Activated CD4-positive, alpha-beta T cell treated with anti-CD3 and anti-CD28 coated beads, Interleukin-2, amount 50 U/mL, for 4 hours (primary cell): ENCODE data around the gene PODXL.
"Not testable (repeated sequence)": the region's sequence is repeated elsewhere in the genome, so short reads cannot be mapped to it uniquely, and the experiment has no call there.

Experiments
- DNase-seq, 2 experiments: peaks; one replicate each; pipeline ENCODE4 v3.0.0-alpha.2; 2020

Gene PODXL

GRCh38 chr7:131536361-131536849 is 20.0 kb downstream of the PODXL start:
- DNase-seq: no peak

GRCh38 chr7:131533566-131534561 is 22.6 kb downstream of the PODXL start:
- no peak for DNase-seq

DNA sequence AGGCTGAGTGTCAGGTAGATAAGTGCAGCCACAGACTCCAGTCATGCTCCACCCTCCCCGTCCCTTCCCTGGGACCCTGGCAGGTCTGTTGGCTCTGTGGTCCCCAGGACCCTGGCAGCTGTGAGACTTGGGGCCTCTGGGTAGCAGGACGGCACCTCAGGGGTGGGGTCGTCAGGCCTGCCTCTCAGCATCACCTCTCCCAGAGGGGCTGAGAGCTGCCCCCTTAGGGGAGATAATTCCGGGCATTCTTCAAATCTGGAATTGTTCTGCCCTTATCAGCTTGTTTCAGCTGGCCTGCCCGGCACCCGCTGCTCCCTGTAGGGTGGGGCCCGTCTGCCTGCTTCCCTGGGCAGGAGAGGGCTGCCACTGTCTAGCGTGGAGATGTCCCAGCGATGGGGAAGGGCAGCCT is 23.3 kb downstream of the PODXL start:
- DNase-seq: no peak

DNA sequence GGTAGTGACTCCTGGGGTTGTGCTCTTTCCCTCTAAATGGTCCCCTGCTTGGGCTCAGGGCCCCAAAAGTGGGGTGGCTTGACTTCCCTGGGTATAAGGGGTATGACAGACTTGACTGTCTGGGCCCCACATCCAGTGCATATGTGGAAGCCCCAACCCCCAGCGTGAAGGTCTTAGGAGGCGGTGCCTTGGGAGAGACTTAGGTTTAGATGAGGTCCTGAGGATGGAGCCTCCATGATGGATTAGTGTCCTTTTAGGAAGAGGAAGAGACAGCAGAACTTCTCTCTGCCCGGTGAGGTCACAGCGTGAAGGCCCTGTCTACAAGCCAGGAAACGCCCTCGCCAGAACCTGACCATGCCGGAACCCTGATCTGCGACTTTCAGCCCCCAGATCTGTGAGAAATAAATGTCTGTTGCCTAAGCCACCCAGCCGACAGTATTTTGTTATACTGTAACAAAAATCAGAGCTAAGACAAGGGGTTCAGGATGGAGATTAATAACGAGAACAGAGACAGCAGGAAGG is 23.8 kb downstream of the PODXL start:
- DNase-seq: no peak

GRCh38 chr7:131530137-131530536 is 26.3 kb downstream of the PODXL start:
- DNase-seq: no peak

- DNase-seq: no peak
Measured at GRCh38 chr7:131529617-131530016, 26.8 kb downstream of the PODXL start.

- no peak for DNase-seq
Measured at GRCh38 chr7:131529179-131529578, 27.2 kb downstream of the PODXL start.

DNA sequence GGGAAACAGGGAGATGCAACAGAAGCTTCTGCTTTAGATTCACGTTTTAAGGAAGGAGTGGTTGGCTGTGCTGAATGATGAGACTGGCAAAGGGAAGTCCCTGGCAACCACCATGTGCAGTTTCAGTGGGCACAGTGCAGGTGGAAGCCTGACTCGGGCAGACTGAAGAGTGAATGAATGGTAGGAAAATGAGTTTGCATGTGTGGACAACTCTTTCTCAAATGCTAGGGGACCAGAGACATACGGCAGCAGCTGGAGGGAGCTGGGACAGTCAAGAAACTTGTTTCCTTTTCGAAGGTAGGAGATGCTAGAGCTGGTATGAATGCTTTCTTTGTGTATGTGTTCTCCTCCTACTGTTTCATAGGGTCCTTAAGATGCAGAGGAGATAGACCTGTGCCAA is 29.0 kb downstream of the PODXL start:
- DNase-seq: no peak

- DNase-seq: no peak
Measured at GRCh38 chr7:131525820-131526219, 30.6 kb downstream of the PODXL start.

DNA sequence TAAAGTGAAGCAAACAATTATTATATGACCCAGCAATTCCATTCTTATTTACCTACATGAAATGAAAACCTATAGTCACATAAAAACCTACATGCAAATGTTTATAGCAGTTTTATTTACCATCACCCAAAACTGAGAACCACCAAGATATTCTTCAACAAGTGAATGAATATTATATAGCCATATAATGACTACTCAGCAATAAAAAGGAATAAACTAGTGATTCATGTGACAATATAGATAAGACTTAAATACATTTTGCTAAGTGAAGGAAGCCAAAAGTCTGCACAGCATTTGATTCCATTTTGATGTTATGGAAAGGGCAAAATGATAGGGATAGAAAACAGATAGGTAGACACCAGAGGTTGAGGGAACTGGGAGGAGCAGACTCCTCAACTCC is 31.7 kb downstream of the PODXL start:
- no peak for DNase-seq

DNA sequence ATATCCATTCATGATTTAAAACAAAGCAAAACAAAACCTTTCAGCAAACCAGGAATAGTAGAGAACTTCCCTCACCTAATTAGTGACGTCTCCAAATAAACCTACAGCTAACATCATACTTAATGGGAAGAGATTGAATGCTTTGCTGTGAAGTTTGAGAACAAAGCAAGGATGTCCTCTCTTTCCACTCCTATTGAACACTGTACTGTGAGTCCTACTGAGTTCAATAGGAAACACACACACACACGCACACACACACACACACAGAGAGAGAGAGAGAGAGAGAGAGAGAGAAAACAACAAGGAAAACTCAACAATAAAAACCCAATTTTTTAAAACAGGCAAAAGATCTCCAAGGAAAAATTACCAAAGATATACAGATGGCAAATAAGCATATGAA is 32.3 kb downstream of the PODXL start:
- DNase-seq: no peak

- no peak for DNase-seq
Measured at GRCh38 chr7:131522325-131522930, 34.0 kb downstream of the PODXL start.

GRCh38 chr7:131521651-131522163 is 34.7 kb downstream of the PODXL start:
- no peak for DNase-seq

GRCh38 chr7:131518626-131519025 is 37.8 kb downstream of the PODXL start:
- no peak for DNase-seq

DNA sequence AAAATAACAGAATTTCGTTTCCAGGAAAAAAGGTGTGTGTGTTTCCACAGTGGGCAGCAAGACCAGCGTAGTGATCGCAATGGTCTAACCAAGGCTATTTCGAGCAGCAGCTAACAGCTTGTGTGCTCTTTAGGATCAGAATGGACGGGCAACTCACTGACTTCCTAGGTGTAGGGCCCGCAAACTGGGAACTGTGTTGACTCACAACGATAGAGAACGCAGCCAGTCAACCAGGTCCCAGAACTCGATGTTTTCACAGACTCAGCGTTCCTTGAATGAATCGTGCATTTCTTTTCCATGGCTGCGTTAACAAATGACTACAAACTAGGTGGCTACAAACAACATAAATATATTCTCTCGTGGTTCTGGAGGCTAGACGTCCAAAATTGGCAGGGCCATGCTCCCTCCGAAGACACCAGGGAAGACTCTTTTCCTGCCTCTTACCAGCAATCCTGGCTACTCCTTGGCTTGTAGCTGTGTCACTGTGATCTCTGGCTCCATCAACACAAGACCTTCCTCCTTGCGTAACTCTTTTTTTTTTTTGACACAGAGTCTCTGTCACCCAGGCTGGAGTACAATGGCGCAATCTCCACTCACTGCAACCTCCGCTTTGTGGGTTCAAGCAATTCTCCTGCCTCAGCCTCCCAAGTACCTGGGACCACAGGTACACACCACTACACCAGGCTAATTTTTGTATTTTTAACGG is 39.1 kb downstream of the PODXL start:
- no peak for DNase-seq

DNA sequence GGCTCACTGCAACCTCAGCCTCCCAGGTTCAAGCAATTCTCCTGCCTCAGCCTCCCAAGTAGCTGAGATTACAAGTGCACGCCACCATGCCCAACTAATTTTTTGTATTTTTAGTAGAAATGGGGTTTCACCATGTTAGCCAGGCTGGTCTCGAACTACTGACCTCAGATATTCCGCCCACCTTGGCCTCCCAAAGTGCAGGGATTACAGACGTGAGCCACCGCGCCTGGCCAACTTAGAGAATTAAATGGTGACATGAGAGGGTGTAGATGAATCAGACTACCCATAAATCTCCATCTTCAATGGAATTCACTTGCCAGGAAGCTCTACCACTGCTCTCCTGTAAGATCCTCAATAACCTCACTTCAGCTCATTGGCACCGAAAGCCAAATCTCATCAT is 41.0 kb downstream of the PODXL start:
- not testable (repeated sequence) for DNase-seq

DNA sequence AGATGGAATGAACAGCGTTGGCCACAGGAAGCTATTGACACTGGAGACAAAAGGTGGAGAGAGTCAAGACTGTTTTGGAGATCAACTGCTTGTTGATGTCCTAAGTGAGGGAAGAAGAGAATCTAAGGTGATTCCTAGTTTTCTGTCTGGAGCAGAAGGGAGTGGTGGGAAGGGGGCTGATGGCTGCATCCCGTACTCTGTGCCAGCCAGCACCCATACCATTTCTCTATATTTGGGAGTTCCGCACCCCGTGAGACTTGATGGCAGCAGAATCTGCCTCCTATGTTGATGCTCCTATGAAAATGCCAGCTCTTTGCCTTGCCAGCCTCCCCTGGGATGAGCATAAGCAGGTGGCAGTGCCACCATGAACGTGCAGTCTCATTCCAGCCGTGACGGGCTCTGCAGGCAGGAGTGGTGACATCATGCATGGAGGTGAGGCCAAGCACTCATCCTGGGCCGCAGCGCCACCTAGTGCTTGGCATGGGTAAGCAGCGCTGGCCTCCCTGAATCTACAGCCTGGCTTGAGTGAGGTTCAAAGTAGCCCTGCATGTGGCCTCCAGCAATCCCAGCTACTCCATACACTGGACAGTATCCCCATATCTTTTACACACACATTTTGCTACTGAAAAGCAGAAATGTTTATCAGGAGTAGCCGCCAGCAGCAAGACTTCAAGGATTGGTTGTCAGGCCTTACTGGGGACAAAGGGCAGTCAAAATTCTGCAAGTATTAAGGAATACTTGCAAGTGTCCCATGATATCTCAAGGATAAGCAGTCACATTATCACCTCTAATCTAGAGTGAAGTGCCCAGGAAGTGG is 43.0 kb downstream of the PODXL start:
- peak; percentile 71 to 73 for DNase-seq

DNA sequence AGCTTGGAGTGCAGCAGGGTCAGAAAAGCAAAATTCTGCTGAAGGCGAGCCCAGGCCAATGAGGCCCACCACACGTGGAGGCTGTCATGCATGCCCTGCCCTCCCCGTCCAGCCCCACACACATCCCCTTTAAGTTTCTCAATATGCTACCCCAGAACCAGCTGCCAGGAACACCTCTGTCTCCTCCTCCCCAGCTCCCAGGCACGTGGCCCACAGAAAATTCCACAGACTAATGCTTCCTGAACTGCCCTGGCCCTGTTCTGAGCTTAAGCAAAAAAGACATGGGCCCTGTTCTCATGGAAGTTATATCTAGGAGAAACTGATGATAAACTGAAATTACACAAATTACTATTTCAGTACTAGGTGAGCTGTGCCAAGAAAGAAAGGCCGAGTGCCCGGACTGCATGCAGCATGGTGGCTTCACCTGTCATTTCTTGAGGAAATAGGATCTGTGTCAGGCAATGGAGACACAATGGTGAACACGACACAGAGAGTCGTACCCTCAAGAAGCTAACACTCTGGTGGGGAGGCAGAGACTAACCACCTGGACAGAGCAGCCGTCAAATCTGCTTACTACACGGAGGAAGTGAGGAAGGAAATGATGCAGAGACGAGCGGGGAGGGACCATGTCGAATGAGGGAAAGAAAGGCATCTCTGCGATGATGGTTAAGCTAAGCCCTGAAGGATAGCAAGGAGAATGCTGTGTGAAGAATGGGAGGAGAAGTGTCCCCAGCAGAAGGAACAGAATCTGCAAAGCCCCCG is 44.5 kb downstream of the PODXL start:
- no peak for DNase-seq

- no peak for DNase-seq
Measured at GRCh38 chr7:131511071-131511470, 45.4 kb downstream of the PODXL start.

- no peak for DNase-seq
Measured at GRCh38 chr7:131509781-131510180, 46.6 kb downstream of the PODXL start.
